HG02973 (cell line): ENCODE data around the gene HRH2.
"Not testable (repeated sequence)": the region's sequence is repeated elsewhere in the genome, so short reads cannot be mapped to it uniquely, and the experiment has no call there.

Experiments used
- ATAC-seq: cut with Tn5 transposase; IDR thresholded peaks from one replicate; pipeline ENCODE4 v1.9.1; 2021; ENCODE audit warnings: moderate library complexity; ENCODE audit not compliant: unreplicated experiment

HRH2 gene

GRCh38 chr5:175657593-175658271 is at the start of gene HRH2:
Gene HRH2, plus strand, starts transcription at chr5:175658071. Its CDS starts 25,163 bp downstream, at chr5:175683234.
- ATAC-seq = no peak

- no peak for ATAC-seq
Measured at GRCh38 chr5:175609526-175609925, 48.3 kb upstream of the HRH2 start.

- no peak for ATAC-seq
Measured at GRCh38 chr5:175610381-175610780, 47.5 kb upstream of the HRH2 start.

- no peak for ATAC-seq
Measured at GRCh38 chr5:175610898-175611297, 47.0 kb upstream of the HRH2 start.

- no peak for ATAC-seq
Measured at GRCh38 chr5:175614223-175614815, 43.6 kb upstream of the HRH2 start.

GRCh38 chr5:175614861-175615260 is 43.0 kb upstream of the HRH2 start:
- ATAC-seq = no peak

- no peak for ATAC-seq
Measured at GRCh38 chr5:175616083-175616482, 41.8 kb upstream of the HRH2 start.

GRCh38 chr5:175616527-175616926 is 41.3 kb upstream of the HRH2 start:
- not testable (repeated sequence) for ATAC-seq

- ATAC-seq = no peak
Measured at GRCh38 chr5:175617447-175617846, 40.4 kb upstream of the HRH2 start.

GRCh38 chr5:175620527-175620926 is 37.3 kb upstream of the HRH2 start:
- ATAC-seq = no peak

- no peak for ATAC-seq
Measured at GRCh38 chr5:175621971-175622370, 35.9 kb upstream of the HRH2 start.

GRCh38 chr5:175623088-175623487 is 34.8 kb upstream of the HRH2 start:
- ATAC-seq = no peak

- ATAC-seq = no peak
Measured at GRCh38 chr5:175624316-175624715, 33.6 kb upstream of the HRH2 start.

- ATAC-seq = no peak
Measured at GRCh38 chr5:175627005-175627404, 30.9 kb upstream of the HRH2 start.

- no peak for ATAC-seq
Measured at GRCh38 chr5:175627739-175628138, 30.1 kb upstream of the HRH2 start.

- ATAC-seq = no peak
Measured at GRCh38 chr5:175628668-175629067, 29.2 kb upstream of the HRH2 start.

- ATAC-seq = no peak
Measured at GRCh38 chr5:175629261-175629660, 28.6 kb upstream of the HRH2 start.

GRCh38 chr5:175629793-175630192 is 28.1 kb upstream of the HRH2 start:
- no peak for ATAC-seq

GRCh38 chr5:175635854-175636584 is 21.9 kb upstream of the HRH2 start:
- no peak for ATAC-seq

- no peak for ATAC-seq
Measured at GRCh38 chr5:175638305-175638704, 19.6 kb upstream of the HRH2 start.

- ATAC-seq = no peak
Measured at GRCh38 chr5:175640106-175640775, 17.6 kb upstream of the HRH2 start.

- no peak for ATAC-seq
Measured at GRCh38 chr5:175642998-175643397, 14.9 kb upstream of the HRH2 start.
